Smooth muscle cell of the brain vasculature (primary cell): Measurements from ENCODE around the gene GPC6.

ENCODE experiments used
- DNase-seq: peaks from one replicate; pipeline ENCODE4 v3.0.0-alpha.2; 2012; ENCODE audit warnings: low read depth, low spot score

Gene GPC6

DNA sequence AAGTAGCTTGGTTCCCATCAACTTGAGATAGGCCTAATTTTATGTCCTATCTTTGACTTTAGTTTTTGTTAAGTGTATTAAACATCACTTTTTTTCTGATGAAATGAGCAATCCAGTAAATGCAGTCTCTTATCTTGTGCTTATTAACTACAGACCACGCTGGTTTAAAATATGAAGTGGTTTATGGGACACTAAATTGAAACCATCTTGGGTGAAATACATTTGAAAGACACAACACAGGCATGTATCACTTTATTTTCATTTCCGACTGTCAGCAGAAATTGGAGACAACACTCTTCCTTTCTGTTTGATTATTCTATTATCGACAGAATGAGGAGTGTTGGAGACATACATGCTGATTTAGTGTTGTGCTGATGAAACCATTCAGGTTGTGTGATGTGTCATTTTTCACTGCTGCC, 447.7 kb downstream of the GPC6 start:
- no peak for DNase-seq

DNA sequence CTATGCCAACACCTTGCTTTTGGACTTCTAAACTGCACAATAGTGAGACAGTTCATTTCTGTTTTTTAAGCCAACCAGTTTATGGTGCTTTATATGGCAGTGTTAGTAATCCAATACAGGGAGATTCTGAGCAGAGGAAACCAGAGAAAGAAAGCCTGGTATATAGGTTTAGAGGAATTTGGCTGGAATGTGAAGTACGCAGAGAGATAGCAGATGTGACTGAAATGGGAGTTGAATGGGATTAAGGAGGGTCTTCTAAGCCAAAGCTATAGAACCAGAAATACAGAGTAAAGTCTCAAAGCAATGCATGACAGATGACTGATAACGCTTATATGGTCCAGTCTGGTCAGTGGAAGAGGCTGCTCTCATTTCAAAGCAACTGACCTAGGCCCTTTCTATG, 453.7 kb downstream of the GPC6 start:
- DNase-seq = no peak

DNA sequence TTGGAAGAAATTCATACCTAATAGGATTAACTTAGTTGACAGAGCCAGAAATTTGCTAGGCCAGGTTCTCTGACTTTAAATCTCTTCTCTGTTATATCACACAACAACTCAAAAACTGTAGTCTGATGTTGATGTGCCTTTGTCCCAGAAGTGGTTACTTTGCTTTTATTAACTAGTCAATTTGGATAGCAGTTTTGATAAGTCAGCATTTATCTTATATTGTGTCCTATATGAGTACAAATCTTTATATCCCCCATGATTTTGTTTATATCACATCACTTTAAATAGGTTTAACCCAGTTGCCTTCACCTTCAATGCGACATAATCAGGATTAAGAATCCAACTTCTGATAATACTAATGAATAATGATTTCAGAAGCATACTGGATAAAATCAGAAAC, 459.3 kb downstream of the GPC6 start:
- no peak for DNase-seq

DNA sequence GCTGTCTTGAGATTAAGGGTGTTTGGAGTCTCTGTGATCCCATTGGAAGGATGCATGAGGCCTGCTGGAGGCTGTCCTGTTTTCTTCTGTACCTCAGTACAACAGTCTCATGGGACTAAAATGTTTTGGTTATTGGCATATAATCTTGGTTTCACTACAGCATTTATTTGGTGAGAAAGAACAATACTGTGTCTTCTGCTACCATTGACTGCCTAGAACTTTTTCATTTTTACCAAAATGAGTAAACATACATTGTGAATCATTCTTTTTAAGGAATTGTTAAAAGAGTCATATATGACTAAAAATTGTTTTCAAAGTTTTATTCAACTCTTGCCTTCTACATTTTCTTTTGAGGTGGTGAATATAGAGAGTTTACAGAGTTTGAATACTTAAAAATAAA, 459.8 kb downstream of the GPC6 start:
- no peak for DNase-seq

DNA sequence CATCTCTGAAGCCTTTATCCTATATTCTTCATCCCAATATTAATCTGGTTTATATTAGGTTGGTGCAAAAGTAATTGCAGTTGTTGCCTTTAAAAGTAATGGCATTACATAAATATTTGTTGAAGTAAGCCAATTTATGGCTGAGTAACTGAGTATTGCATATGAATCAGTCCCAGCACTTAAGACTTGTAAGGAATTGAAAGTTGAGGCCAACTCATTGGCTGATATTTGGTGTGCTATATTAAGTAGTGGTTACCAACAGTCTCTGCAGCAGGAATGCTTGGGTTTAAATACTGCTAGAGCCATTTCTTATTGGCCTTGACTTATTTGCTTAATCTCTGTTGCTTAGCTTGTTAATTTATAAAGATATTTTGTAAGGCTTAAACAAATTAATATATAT, 460.7 kb downstream of the GPC6 start:
- no peak for DNase-seq

DNA sequence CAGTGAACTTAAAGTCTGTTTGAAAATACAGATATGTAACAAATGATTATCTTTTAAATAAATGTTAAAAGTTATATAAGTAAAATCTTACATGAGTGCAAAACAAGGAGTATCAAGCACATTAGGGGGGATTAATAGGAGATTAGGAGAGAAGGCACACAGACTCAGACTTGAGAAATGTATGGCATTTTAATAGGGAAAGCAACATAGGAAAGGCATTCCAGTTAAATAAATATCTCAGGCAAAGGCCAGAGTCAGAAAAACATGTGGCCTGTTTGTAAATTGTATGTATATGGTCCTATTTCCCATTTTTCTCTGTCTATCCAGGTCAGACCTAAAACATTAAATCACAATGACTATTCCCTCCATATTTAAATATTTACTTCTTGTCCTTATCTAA, 462.7 kb downstream of the GPC6 start:
- DNase-seq = no peak

DNA sequence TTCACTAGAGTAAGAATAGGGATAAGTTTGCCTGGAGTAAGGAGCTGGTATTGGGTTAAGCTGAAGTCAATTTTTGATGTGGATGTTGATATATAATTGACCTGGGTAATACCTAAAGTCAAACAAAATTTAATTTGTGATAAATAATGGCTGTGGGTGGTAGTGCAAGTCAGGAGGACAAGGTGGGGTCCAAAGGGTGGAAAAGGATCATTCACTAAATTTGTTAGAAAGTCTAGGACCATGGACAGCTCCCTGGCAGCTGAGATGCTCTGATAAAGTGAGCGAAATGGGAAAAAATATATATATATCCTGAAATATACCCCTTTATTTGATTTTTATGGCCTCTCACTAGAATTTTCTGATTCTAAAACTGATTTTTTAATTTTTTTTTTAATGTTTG, 463.5 kb downstream of the GPC6 start:
- no peak for DNase-seq

DNA sequence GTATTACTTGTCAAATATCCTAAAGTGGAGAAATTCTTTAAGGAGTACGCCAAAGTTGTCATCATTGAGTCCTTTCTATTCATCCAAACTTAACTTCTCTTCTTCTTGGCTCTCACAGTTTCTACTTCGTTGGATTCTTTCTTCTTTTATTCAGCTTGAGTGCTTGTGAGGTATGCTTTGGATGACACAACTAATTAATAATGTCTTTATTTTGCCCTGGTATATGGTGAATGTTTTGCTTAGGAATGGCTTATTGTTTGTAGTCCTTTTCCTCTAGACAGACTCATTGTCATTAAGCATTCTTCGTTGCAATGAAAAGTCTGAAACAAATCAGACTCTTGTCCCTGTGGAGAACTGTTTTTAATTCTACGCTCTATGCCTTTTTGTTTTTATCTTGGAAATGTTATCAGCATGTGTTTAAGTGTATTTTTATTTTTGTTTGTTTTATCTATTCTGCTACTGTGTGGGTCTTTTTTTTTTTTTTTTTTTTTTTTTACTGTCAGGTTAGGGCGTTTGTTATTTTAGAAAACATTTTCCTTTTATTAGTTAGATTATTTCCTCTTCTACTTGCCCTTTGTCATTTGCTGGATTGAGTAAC, 471.5 kb downstream of the GPC6 start:
- DNase-seq = no peak

DNA sequence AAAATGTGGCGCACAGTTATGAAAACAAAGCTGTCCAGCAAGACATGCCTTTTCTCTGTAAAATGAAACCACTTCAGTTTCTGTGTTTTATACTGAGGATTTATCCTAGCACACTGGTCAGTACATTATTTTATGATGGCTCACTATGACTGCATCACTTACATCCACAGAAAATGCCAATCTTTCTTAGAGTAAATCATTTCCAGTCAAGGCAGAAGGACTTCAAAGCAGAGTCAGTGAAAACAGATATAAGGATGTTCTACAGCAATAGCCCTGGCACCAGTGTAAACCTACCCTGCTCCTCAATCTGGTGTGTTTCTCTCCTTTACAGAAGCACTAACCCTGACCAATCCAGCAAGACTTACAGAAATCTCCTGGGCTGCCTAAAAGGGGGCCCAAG, 473.5 kb downstream of the GPC6 start:
- no peak for DNase-seq

DNA sequence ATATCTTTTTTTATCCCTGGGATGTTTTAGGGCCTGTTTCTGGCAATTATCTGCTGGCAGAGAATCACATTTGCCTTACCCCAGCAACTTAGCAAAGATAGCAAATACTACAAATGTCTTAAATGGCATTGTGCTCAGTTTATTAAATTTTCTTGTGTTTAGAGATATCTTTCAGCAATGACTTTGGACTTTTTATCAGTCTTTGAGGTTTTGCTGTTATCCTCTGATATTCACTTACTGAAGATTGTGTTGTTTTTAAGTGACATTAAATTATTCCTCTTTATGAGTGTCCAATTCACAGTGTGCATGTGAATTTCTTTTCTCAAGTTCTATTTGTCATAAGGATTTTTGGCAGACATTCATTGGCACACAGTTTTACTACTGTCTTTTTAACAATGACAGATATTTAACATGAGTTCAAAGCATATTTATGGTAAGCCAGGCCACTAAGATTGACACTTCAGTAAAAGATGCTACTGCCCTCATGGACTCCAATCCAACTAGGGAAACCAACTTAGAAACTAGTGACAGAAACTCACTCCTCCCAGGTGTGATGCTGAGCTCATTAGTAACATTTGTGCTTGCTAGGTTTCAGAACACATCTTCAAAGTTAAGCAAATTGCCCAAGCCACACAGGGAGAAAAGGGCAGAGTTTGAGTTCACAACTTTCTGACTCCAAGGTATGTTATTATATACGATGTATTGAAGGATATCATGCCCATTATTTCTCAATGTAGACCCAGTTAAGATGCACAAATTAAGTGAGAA, 481.9 kb downstream of the GPC6 start:
- no peak for DNase-seq

DNA sequence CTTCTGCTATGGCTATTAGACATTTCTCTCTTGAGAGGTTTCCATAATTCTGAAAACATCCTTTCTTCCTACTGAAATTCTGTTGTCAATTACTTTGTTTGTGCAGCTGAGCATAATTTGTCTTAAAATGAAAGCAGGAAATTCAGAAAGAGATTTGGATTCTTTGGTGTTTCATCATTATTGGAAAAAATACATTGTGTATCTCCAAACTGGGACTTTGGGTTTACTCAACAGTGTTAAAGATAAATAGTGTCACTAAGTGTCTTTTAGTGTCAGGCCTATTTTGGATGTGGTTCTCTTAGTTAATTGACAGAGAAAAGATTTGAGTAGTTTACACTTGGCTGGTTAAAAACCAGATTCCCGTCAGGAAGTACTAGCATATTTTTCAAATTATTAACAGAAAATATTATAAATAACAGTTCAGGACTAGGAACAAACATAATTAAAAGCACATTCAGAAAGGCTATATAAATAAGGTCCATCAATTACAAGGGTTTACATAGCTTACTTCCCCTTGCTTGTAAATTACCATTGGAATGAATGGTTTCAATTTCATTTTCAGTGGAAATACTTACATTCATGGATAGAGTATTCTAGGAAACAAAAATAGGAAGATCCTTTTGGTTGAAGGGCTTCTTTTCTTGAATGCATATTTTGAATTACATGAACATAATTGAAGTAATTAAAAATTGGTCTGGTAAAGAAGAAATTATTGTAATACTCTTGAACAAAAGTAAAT, 483.1 kb downstream of the GPC6 start:
- DNase-seq = no peak

DNA sequence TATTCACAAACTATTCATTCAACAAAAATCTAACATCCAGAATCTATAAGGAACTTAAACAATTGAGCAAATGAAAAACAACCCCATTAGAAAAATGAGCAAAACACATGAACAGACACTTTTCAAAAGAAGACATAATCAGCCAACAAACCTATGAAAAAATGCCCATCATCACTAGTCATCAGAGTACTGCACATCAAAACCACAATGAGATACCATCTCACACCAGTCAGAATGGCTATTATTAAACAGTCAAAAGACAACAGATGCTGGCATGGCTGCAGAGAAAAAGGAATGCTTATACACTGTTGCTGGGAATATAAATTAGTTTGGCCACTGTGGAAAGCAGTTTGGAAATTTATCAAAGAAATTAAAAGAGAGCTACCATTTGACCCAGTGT, 487.6 kb downstream of the GPC6 start:
- DNase-seq = no peak

DNA sequence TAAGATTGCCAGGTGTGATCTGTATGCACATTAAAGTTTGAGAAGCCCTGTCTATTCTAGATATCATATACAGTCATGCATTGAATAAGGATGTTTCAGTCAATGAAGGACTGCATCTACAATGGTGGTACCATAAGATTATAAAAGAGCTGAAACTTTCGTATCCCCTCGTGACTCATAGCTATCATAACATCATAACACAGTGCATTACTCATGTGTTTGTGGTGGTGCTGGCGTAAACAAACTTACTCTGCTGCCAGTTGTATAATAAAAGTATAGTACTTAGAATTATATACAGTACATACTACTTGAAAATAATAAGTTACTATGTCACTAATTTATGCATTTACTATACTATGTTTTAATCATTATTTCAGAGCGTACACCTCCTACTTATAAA, 489.3 kb downstream of the GPC6 start:
- no peak for DNase-seq

DNA sequence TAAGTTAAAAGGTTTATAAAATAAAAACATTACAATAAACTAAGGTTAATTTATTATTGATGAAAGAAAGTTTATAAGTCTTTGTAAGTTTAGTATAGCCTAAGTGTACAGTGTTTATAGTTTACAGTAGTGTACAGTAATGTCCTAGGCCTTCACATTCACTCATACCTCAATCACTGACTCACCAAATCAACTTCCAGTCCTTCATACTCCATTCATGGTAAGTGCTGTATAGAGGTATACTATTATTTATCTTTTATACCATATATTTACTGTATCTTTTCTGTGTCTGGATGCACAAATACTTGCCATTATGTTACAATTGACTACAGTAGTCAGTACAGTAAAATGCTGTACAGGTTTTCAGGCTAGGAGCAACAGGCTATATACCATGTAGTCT, 490.0 kb downstream of the GPC6 start:
- DNase-seq = no peak

DNA sequence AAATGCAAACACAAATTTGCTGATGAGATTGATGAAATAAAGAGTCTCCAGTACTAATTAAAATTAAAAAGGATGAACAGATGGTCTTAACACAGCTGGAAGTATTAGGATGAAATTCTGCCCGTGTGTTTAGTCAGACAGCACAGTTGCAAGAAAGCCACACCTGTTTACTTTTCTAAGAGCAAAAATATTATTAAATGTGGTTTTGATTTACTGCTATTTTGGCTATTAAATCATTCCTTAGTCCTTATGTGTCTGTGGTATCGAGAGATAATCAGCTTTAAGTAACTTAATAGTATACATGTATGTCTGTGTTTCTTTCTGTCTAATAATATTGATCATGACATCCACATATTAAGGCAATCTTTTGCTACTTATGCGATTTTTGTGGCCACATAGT, 494.9 kb downstream of the GPC6 start:
- no peak for DNase-seq

DNA sequence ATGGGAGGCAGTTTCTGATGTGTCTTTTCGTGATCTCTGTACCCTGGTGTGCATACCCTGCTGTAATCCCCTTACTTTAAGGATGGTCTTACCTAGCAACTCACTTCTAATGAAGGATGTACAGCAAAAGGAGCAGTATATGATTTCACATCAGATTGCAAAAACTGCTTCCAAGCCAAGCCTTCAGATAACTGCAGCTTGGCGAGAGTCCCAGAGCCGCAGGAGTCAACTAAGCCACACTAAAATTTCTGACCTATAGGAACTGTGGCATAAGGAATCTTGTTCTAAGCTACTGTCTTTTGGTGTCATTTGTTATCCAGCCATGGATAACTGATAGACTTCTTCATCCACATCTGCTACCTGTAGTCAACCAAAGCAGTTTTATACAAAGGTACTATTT, 496.7 kb downstream of the GPC6 start:
- no peak for DNase-seq

DNA sequence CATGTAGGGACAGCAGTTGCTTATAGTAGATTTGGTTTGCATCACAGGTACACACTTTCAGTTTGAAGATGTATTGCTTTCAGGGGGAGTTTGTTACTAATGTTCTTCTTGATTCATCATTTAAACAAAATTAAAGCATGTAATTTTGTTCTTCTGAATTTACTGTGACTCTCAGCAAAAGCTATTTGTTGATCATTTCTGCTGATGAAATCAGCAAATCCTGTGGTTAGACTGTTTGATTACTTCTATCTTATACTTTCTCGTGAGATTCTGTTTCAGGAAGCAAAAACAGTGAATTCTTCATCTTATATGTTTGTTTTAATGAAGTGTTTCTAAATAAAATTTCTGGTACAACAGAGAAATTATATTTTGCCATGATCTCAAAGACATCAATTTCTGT, 497.6 kb downstream of the GPC6 start:
- no peak for DNase-seq

DNA sequence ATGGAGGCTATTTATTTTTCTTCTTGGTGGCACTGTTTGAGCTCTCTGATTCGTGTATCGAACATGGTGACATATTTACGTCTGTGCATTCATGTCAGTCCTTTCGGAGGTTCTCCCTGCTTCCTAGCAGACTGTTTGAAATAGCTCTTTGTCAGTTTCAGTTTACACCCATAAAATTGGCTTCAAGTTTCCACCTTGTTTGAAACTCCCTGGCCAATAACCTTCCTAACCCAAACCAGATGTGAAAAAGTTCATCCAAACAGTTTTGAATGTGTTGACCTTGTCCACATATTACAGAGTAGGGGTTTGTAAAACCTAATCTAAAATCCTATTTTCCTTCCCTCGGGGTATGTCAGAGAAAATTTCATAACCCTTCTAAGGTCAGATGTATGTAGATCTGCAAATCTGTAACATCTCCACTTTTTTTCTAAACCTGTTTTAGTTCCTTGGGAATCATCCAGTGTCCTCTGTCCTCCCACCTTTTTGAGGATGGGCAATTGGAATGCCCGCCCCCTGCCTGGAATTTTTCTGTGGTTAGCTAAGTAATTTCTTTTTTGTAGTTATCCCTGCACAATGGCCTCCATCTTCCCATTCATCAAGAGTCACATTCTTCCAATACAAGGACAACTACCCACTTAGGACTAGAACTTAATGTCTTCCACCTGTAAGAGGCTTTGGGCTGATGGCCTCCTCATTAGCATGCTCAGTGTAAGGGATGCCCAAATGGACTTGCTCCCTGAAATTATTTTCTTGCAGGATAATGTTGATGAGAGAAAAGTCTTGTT, 499.8 kb downstream of the GPC6 start:
- DNase-seq = no peak

DNA sequence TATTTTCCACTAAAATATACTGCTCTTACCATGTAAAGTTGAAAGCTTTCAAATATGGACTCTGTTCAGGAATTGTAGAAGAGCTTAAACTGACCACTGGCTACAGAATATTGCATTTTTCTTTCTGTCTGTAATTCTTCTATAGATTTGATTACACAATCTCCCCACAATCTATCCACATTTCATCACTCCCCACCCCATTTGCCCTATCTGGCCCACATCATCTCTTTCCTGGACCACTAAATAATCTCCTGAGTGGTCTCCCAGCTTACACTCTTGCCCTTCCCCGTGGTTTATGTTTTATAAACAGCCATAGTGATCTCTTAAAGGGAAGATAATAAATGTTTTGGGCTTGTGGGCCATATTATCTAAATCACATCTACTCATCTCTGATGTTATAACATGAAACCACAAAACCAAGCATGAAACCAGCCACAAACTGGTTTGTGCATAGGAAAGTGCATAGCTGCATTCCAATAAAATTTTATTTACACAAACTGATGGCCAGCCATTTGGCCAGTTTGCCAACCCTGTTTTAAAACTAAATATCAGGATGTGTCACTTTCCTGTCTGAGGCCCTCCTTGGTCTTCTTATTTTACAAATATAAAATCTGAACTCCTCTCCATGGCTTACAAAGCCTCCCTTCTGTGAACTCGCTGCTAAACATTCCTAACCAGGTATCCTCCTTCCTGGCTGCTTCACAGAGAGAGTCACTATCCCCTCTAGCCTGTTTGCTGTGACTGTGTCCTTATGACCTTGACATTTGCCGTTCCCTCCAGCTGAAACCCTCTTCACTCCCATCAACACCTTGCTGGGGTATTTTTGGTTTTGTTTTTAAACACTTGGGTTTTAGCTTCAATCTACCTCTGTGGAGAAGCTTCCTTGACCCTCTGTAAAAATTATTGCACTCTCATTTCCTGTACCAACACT, 500.9 kb downstream of the GPC6 start:
- DNase-seq = no peak

DNA sequence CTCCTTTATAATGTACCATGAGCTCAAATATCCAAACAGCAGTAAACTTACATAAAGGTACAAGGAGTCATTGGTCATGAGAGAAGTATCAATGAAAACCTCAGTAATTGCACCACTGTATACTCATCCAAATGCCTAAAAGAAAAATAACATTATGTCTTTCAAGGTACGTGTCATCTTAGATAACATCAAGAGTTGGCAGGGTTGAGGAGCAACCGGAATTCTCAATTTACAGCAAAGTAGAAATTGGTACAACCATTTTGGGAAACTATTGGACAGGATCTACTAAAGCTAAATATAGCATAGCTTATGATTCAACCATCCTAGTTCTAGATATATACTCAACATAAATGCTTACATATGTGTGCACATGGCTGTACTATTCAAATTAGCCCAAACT, 502.8 kb downstream of the GPC6 start:
- DNase-seq = no peak

DNA sequence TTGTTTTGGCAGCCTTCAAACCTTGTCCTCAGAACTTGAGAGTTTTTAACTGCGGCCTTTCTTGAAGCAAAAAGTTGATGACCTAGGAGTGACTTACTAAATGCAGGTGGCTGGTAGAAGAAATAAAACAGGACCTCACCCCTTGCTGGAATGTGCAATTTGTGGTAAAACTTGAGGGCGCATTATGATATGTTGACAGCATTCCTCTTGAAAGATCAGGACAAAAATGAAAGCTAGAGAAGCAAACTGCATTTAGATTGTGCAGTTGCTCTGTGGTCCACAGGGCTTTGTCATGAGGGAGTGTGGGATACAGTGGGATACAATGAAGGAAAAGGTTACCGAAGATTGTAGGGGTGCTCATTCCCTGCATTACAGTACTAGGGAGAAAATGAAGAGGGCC, 504.2 kb downstream of the GPC6 start:
- DNase-seq = no peak
